GM10266 (cell line): ENCODE measurements around the gene VAMP4.
A peak's percentile ranks its signal among the peaks of the same experiment; 100 is the strongest.

Source experiments
- DNase-seq: peaks from one replicate; pipeline ENCODE4 v3.0.0; 2012; ENCODE audit errors: extremely low spot score
- CTCF ChIP-seq: IDR thresholded peaks from 2 replicates; pipeline ENCODE4 v1.5.1; 2012; ENCODE audit warnings: mild to moderate bottlenecking, low read depth; ENCODE audit not compliant: control insufficient read depth, insufficient read depth; ENCODE audit errors: missing control alignments

VAMP4 gene

GRCh38 chr1:171753182-171753581, 11.3 kb upstream of the VAMP4 start:
- DNase-seq: no peak
- TF ChIP-seq CTCF: no peak

- DNase-seq: no peak
- TF ChIP-seq CTCF: no peak
Measured at GRCh38 chr1:171751221-171751620, 9.4 kb upstream of the VAMP4 start.

- no peak for TF ChIP-seq CTCF
- no peak for DNase-seq
Measured at GRCh38 chr1:171748651-171749050, 6.8 kb upstream of the VAMP4 start.

GRCh38 chr1:171744986-171745385, 3.1 kb upstream of the VAMP4 start:
- DNase-seq: no peak
- no peak for TF ChIP-seq CTCF

- DNase-seq: no peak
- no peak for TF ChIP-seq CTCF
Measured at GRCh38 chr1:171743081-171743870, 1.4 kb upstream of the VAMP4 start.

- TF ChIP-seq CTCF: no peak
Measured at GRCh38 chr1:171742577-171742922, 685 bp upstream of the VAMP4 start.

GRCh38 chr1:171740987-171741871, 636 bp downstream of the VAMP4 start:
- DNase-seq: peak; percentile 64
- peak; percentile 22 for TF ChIP-seq CTCF

More at GRCh38 chr1:171742577-171742922, 685 bp upstream of the VAMP4 start:
- DNase-seq: no peak
